GM21515 (cell line): Measurements from ENCODE around the gene MBNL1.
A peak's percentile ranks its signal among the peaks of the same experiment; 100 is the strongest.
"Not testable (repeated sequence)": the region's sequence is repeated elsewhere in the genome, so short reads cannot be mapped to it uniquely, and the experiment has no call there.

Experiments
- ATAC-seq: cut with Tn5 transposase; IDR thresholded peaks from one replicate; pipeline ENCODE4 v1.9.1; 2021; ENCODE audit not compliant: unreplicated experiment

Gene MBNL1

GRCh38 chr3:152345233-152345632 lies 76.5 kb downstream of the MBNL1 start:
- ATAC-seq = no peak

- ATAC-seq = no peak
These were observed 77.3 kb downstream of the MBNL1 start for GRCh38 chr3:152346058-152346457.

GRCh38 chr3:152346740-152347139 lies 78.0 kb downstream of the MBNL1 start:
- no peak for ATAC-seq

- no peak for ATAC-seq
These were observed 79.9 kb downstream of the MBNL1 start for GRCh38 chr3:152348436-152349177.

GRCh38 chr3:152349392-152349791 lies 80.7 kb downstream of the MBNL1 start:
- ATAC-seq = no peak

GRCh38 chr3:152350139-152350538 lies 81.4 kb downstream of the MBNL1 start:
- no peak for ATAC-seq

- ATAC-seq = no peak
These were observed 82.0 kb downstream of the MBNL1 start for GRCh38 chr3:152350776-152351175.

GRCh38 chr3:152352554-152352953 lies 83.8 kb downstream of the MBNL1 start:
- ATAC-seq = no peak

- ATAC-seq = no peak
These were observed 84.8 kb downstream of the MBNL1 start for GRCh38 chr3:152353578-152353977.

- no peak for ATAC-seq
These were observed 87.3 kb downstream of the MBNL1 start for GRCh38 chr3:152355744-152356665.

- peak; percentile 48 for ATAC-seq
These were observed 88.1 kb downstream of the MBNL1 start for GRCh38 chr3:152356870-152357276.

- no peak for ATAC-seq
These were observed 88.9 kb downstream of the MBNL1 start for GRCh38 chr3:152357587-152357986.

- no peak for ATAC-seq
These were observed 90.9 kb downstream of the MBNL1 start for GRCh38 chr3:152359385-152360248.

GRCh38 chr3:152360302-152360701 lies 91.6 kb downstream of the MBNL1 start:
- ATAC-seq = no peak

GRCh38 chr3:152360966-152361365 lies 92.2 kb downstream of the MBNL1 start:
- no peak for ATAC-seq

GRCh38 chr3:152362086-152362485 lies 93.4 kb downstream of the MBNL1 start:
- no peak for ATAC-seq

- no peak for ATAC-seq
These were observed 95.5 kb downstream of the MBNL1 start for GRCh38 chr3:152364237-152364636.

- no peak for ATAC-seq
These were observed 96.4 kb downstream of the MBNL1 start for GRCh38 chr3:152365126-152365525.

- no peak for ATAC-seq
These were observed 97.3 kb downstream of the MBNL1 start for GRCh38 chr3:152365766-152366593.

GRCh38 chr3:152367192-152367591 lies 98.5 kb downstream of the MBNL1 start:
- ATAC-seq = not testable (repeated sequence)
